HepG2 (cell line): ENCODE results near the gene BMPER. TPM values are rescaled to one million over a fixed set of nuclear protein-coding genes. Genes with fewer than 3 reads are reported as not detected.

ENCODE experiments used
- ATAC-seq: fragments of 200-7000 bp; cut with Tn5 transposase; 3 replicates; pipeline ENCODE4 v1.9.1; 2020; ENCODE audit warnings: mild to moderate bottlenecking, moderate library complexity
- BruUV-seq: library from RNA; stranded (reverse); fragments of 400-500 nt; replicated peaks from 2 replicates; lab custom pipeline; 2021; lab: Mats Ljungman, UMichigan
- CTCF ChIA-PET: fragments of 300-600 bp; formaldehyde crosslinking; extraction: SDS; loops from one replicate; lab custom pipeline; 2021; ENCODE audit warnings: low total read pairs, inconsistent platforms, low intra/inter-chr PET ratio; lab: Yijun Ruan, JAX
- POLR2A ChIA-PET: fragments of 350-600 bp; sonication (Branson Sonifier 250); formaldehyde crosslinking; loops from one replicate; lab custom pipeline; 2020; ENCODE audit warnings: antibody characterized with exemption, inconsistent platforms; lab: Yijun Ruan, JAX
- DNase-seq: peaks from one replicate; pipeline ENCODE4 v3.0.0-alpha.2; 2015; ENCODE audit warnings: low spot score
- FAIRE-seq: peaks from 3 replicates; lab custom pipeline; 2011; peaks lifted over from hg19 to GRCh38; lab: Jason Lieb, UNC
- H2AFZ ChIP-seq: one replicate; pipeline ENCODE4 v1.6.1; 2011; ENCODE audit warnings: low read length, inconsistent platforms
- H3K27ac ChIP-seq: fragments of 300-600 bp; 3 replicates; pipeline ENCODE4 v1.8.0; 2011; ENCODE audit warnings: mixed run types, mild to moderate bottlenecking, mixed read lengths, low read length, inconsistent platforms; ENCODE audit not compliant: insufficient read depth; ENCODE audit errors: extremely low read length
- H3K27me3 ChIP-seq, 2 experiments: fragments of 200-600 bp in 1 of 2; 2 replicates in 1 of 2; 3 replicates in 1 of 2; pipeline versions ENCODE4 v1.6.0 to v1.8.0; 2011; ENCODE audit warnings: low read length in 2 of 2, mild to moderate bottlenecking in 2 of 2, moderate library complexity in 2 of 2, inconsistent platforms in 1 of 2; ENCODE audit not compliant: insufficient read depth in 2 of 2, control insufficient read depth in 1 of 2
- H3K36me3 ChIP-seq, 2 experiments: fragments of 200-600 bp in 1 of 2; replicated peaks in 1 of 2; 2 replicates in 1 of 2; 3 replicates in 1 of 2; pipeline versions ENCODE4 v1.5.1 to v1.8.0; 2011; ENCODE audit warnings: low read length in 2 of 2, inconsistent platforms in 1 of 2; ENCODE audit not compliant: insufficient read depth in 2 of 2, control insufficient read depth in 1 of 2
- H3K4me1 ChIP-seq: 2 replicates; pipeline ENCODE4 v1.5.1; 2012; ENCODE audit warnings: low read length, inconsistent platforms; ENCODE audit not compliant: insufficient read depth
- H3K4me2 ChIP-seq: 2 replicates; pipeline ENCODE4 v1.6.0; 2011; ENCODE audit warnings: low read depth, low read length, inconsistent platforms
- H3K4me3 ChIP-seq, 3 experiments: fragments of 200-600 bp in 1 of 3; sonication (generic), shearing (Covaris generic) in 1 of 3; replicated peaks in 1 of 3; 2 replicates each; pipeline ENCODE4 v1.5.1; 2011 to 2016; ENCODE audit warnings: low read length in 3 of 3, inconsistent platforms in 2 of 3, low read depth in 2 of 3, mild to moderate bottlenecking in 2 of 3, control low read depth in 1 of 3, mixed read lengths in 1 of 3; ENCODE audit not compliant: insufficient read depth in 1 of 3
- H3K79me2 ChIP-seq: one replicate; pipeline ENCODE4 v1.6.1; 2011; ENCODE audit warnings: low read length, inconsistent platforms; ENCODE audit not compliant: insufficient read depth
- H3K9ac ChIP-seq: 2 replicates; pipeline ENCODE4 v1.6.0; 2011; ENCODE audit warnings: mild to moderate bottlenecking, low read depth, low read length, inconsistent platforms; ENCODE audit not compliant: insufficient read depth
- H3K9me3 ChIP-seq: 2 replicates; pipeline ENCODE4 v1.5.1; 2012; ENCODE audit warnings: mild to moderate bottlenecking, low read length
- H4K20me1 ChIP-seq: 2 replicates; pipeline ENCODE4 v1.6.0; 2011; ENCODE audit warnings: inconsistent platforms, mild to moderate bottlenecking, low read length, moderate library complexity; ENCODE audit not compliant: insufficient read depth
- CCDC6 ChIP-seq: sonication (generic); formaldehyde crosslinking; IDR thresholded peaks from 2 replicates; pipeline ENCODE4 v1.8.1; 2022; ENCODE audit warnings: mild to moderate bottlenecking, missing genetic modification reagents, moderate library complexity
- HCFC1 ChIP-seq: fragments of 150-350 bp; IDR thresholded peaks from 2 replicates; pipeline ENCODE4 v1.6.1; 2014; ENCODE audit warnings: low read depth, low read length
- HOXD1 ChIP-seq: sonication (generic); formaldehyde crosslinking; IDR thresholded peaks from 2 replicates; pipeline ENCODE4 v1.5.0; 2020; ENCODE audit warnings: missing genetic modification reagents
- IRX3 ChIP-seq: sonication (generic); formaldehyde crosslinking; IDR thresholded peaks from 2 replicates; pipeline ENCODE4 v1.8.1; 2023; ENCODE audit warnings: mild to moderate bottlenecking, low read depth, missing genetic modification reagents, borderline replicate concordance
- KDM1A ChIP-seq: IDR thresholded peaks from 2 replicates; pipeline ENCODE4 v1.6.1; 2016; ENCODE audit warnings: missing compliant biosample characterization
- MTA3 ChIP-seq: sonication (generic); formaldehyde crosslinking; IDR thresholded peaks from 2 replicates; pipeline ENCODE4 v1.4.0; 2020; ENCODE audit warnings: missing genetic modification reagents
- REST ChIP-seq, 2 experiments: IDR thresholded peaks; 2 replicates each; pipeline ENCODE4 v1.6.1; 2011 to 2012; ENCODE audit warnings: low read length in 2 of 2, borderline replicate concordance in 1 of 2, low read depth in 1 of 2, mild to moderate bottlenecking in 1 of 2, moderate library complexity in 1 of 2
- TBP ChIP-seq: sonication (generic); formaldehyde crosslinking; IDR thresholded peaks from 2 replicates; pipeline ENCODE4 v1.5.0; 2020; ENCODE audit warnings: missing genetic modification reagents
- ZGPAT ChIP-seq: IDR thresholded peaks from 2 replicates; pipeline ENCODE4 v1.6.1; 2016; ENCODE audit warnings: mild to moderate bottlenecking
- ZNF10 ChIP-seq: sonication (generic); formaldehyde crosslinking; IDR thresholded peaks from 2 replicates; pipeline ENCODE4 v1.4.0; 2020; ENCODE audit warnings: mild to moderate bottlenecking, low read depth, missing genetic modification reagents, borderline replicate concordance
- ZNF276 ChIP-seq: sonication (generic); formaldehyde crosslinking; IDR thresholded peaks from 2 replicates; pipeline ENCODE4 v1.4.0; 2020; ENCODE audit warnings: mild to moderate bottlenecking, low read depth, missing genetic modification reagents
- ZNF382 ChIP-seq: sonication (generic); formaldehyde crosslinking; IDR thresholded peaks from 2 replicates; pipeline ENCODE4 v1.5.0; 2020; ENCODE audit warnings: missing genetic modification reagents, mild to moderate bottlenecking, borderline replicate concordance
- ZNF512B ChIP-seq: sonication (generic); formaldehyde crosslinking; IDR thresholded peaks from 2 replicates; pipeline ENCODE4 v1.5.1; 2020; ENCODE audit warnings: missing genetic modification reagents, mild to moderate bottlenecking, borderline replicate concordance
- ZNF552 ChIP-seq: sonication (generic); formaldehyde crosslinking; IDR thresholded peaks from 2 replicates; pipeline ENCODE4 v1.9.0; 2022; ENCODE audit warnings: missing genetic modification reagents, mild to moderate bottlenecking, borderline replicate concordance
- ZNF674 ChIP-seq: sonication (generic); formaldehyde crosslinking; IDR thresholded peaks from 2 replicates; pipeline ENCODE4 v1.5.0; 2020; ENCODE audit warnings: low read depth, mild to moderate bottlenecking, missing genetic modification reagents
- WGBS: methylation state at CpG from one replicate; pipeline ENCODE4 v1.1.6; 2017; ENCODE audit warnings: low lambda C conversion rate; 5-methylcytosine and 5-hydroxymethylcytosine counted together
- in situ Hi-C: cut with HindIII; loops from 2 replicates; pipeline ENCODE4 v1.10.0; 2017; ENCODE audit warnings: low pct_unique_long_range_greater_than_20kb; ENCODE audit not compliant: extremely low pct_ligation_motif_present
- intact Hi-C: fragments of 100-400 bp; cut with micrococcal nuclease; formaldehyde crosslinking; loops from one replicate; pipeline ENCODE4 v1.10.0; 2022; ENCODE audit not compliant: unreplicated experiment
- polyA plus RNA-seq, 8 experiments: library from polyadenylated mRNA; depleted of rRNA in 3 of 8; stranded (reverse) in 7 of 8; unstranded in 1 of 8; fragments of >200 nt; fragmentation: Illumina TruSeq in 4 of 8; extraction: Trizol in 4 of 8; gene quantifications; 2 replicates each; pipeline versions ENCODE4 v1.2.1 to v1.2.3, GENCODE V29; 2011 to 2016; ENCODE audit warnings: low read depth in 4 of 8, missing spikeins in 1 of 8, mixed read lengths in 1 of 8; ENCODE audit not compliant: insufficient read depth in 1 of 8
- total RNA-seq, 5 experiments: library from RNA; depleted of rRNA; stranded (reverse); fragments of >200 nt; fragmentation: Illumina TruSeq; extraction: Trizol; gene quantifications; 2 replicates each; pipeline ENCODE4 v1.2.3, GENCODE V29; 2016; ENCODE audit warnings: low read depth in 1 of 5

BMPER gene
- total and polyA plus RNA-seq, 2 of the 13 experiments (the other 11 are each of a cell fraction or from before 2014, with no cell fraction given) = not detected

GRCh38 chr7:34011696-34012095 is 106.4 kb downstream of the BMPER start:
- Histone ChIP-seq H3K4me1 (no peaks in the 10 kb centered on the region), H3K9ac (no peak overlapping the region), H3K9me3 (no peaks in the 10 kb centered on the region), H3K36me3 (no peaks in the 10 kb centered on the region), H2AFZ (no peak overlapping the region), H3K4me3 (no peak overlapping the region), H3K4me2 (no peak overlapping the region), H3K79me2 (no peaks in the 10 kb centered on the region), H3K27ac (no peak overlapping the region), H3K27me3 (no peaks in the 10 kb centered on the region; a peak in 1 of 5 replicates), H4K20me1 (no peaks in the 10 kb centered on the region)
- POLR2A ChIA-PET = no interaction called here
- DNase-seq (no peak), ATAC-seq (no peak), FAIRE-seq (no peak)
- in situ Hi-C loops = no loop called here
- BruUV-seq = no TSS peak
- intact Hi-C loops = no loop called here
- CTCF ChIA-PET = no interaction called here
- 0% methylated on average over 1 of the region's 1 CpG for WGBS
- TF ChIP-seq ZNF10 (no peak), IRX3 (CRISPR knock-in tag) (no peak), ZNF552 (CRISPR knock-in tag) (no peak), CCDC6 (CRISPR knock-in tag) (no peak), TBP (no peak), REST (IDR thresholded peaks at IDR 0.05; ENCODE audit: borderline replicate concordance in 1 of 2, low read depth in 1 of 2, low read length in 2 of 2) (no peak), ZNF674 (CRISPR knock-in tag) (no peak), HCFC1 (no peak), MTA3 (no peak), HOXD1 (no peak), KDM1A (CRISPR knock-in tag) (no peak), ZNF382 (CRISPR knock-in tag) (no peak), ZNF276 (CRISPR knock-in tag) (no peak), ZNF512B (no peak), ZGPAT (CRISPR knock-in tag) (no peak)
